Type B pancreatic cell (in vitro differentiated cells): ENCODE data around the gene CUX1. TPM values are rescaled to one million over a fixed set of nuclear protein-coding genes. Genes with fewer than 3 reads are reported as not detected.

ENCODE experiments used
- DNase-seq: peaks from one replicate; pipeline ENCODE4 v3.0.0; 2021; ENCODE audit warnings: mixed read lengths; ENCODE audit not compliant: unreplicated experiment; ENCODE audit errors: extremely low spot score
- H3K27ac Mint-ChIP-seq: 2 replicates; pipeline ENCODE4 v1.8.0; 2021; ENCODE audit warnings: mild to moderate bottlenecking, mixed read lengths
- H3K27me3 Mint-ChIP-seq: 2 replicates; pipeline ENCODE4 v1.8.0; 2021; ENCODE audit warnings: mixed read lengths
- H3K36me3 Mint-ChIP-seq: 2 replicates; pipeline ENCODE4 v1.8.0; 2021; ENCODE audit warnings: mixed read lengths
- H3K4me1 Mint-ChIP-seq: one replicate; pipeline ENCODE4 v1.8.0; 2021; ENCODE audit warnings: mixed read lengths; ENCODE audit not compliant: unreplicated experiment
- H3K4me3 Mint-ChIP-seq: 2 replicates; pipeline ENCODE4 v1.8.0; 2021; ENCODE audit warnings: mild to moderate bottlenecking, mixed read lengths
- H3K9me3 Mint-ChIP-seq: 2 replicates; pipeline ENCODE4 v1.8.0; 2021; ENCODE audit warnings: mixed read lengths
- CTCF ChIP-seq: fragments of 200-600 bp; sonication (generic); conservative IDR thresholded peaks from 2 replicates; pipeline ENCODE4 v1.5.0; 2021; ENCODE audit warnings: antibody characterized with exemption, mild to moderate bottlenecking
- total RNA-seq: library from RNA; stranded (reverse); gene quantifications from 2 replicates; pipeline ENCODE4 v1.2.1, GENCODE V29; 2021; ENCODE audit warnings: low replicate concordance

CUX1 gene
- total RNA-seq, 1 donor from 2014 or later, result 76.4 TPM

GRCh38 chr7:102111061-102112041, 293.9 kb downstream of the CUX1 start:
- H3K4me3 Mint-ChIP-seq, result no peak overlapping the region
- peaks cover 20% of the 10 kb centered on the region for H3K36me3 Mint-ChIP-seq
- TF ChIP-seq CTCF, result no peak
- no peaks in the 10 kb centered on the region for H3K27me3 Mint-ChIP-seq
- no peak overlapping the region for H3K27ac Mint-ChIP-seq
- H3K9me3 Mint-ChIP-seq, result no peaks in the 10 kb centered on the region
- DNase-seq, result no peak
- H3K4me1 Mint-ChIP-seq, result no peaks in the 10 kb centered on the region

GRCh38 chr7:102115181-102115580, 297.8 kb downstream of the CUX1 start:
- DNase-seq, result no peak
- Mint-ChIP-seq H3K27me3 (no peaks in the 10 kb centered on the region), H3K27ac (no peak overlapping the region), H3K9me3 (no peaks in the 10 kb centered on the region), H3K4me3 (no peak overlapping the region), H3K36me3 (peaks cover 19% of the 10 kb centered on the region), H3K4me1 (peaks cover 15% of the 10 kb centered on the region)
- TF ChIP-seq CTCF, result no peak

GRCh38 chr7:102115931-102116330, 298.5 kb downstream of the CUX1 start:
- no peak for TF ChIP-seq CTCF
- no peaks in the 10 kb centered on the region for H3K9me3 Mint-ChIP-seq
- no peak for DNase-seq
- no peak overlapping the region for H3K27ac Mint-ChIP-seq
- peaks cover 20% of the 10 kb centered on the region for H3K4me1 Mint-ChIP-seq
- H3K4me3 Mint-ChIP-seq, result no peak overlapping the region
- H3K36me3 Mint-ChIP-seq, result peaks cover 19% of the 10 kb centered on the region
- no peaks in the 10 kb centered on the region for H3K27me3 Mint-ChIP-seq

GRCh38 chr7:102117743-102118142, 300.3 kb downstream of the CUX1 start:
- Mint-ChIP-seq H3K4me3 (no peak overlapping the region), H3K9me3 (no peaks in the 10 kb centered on the region), H3K4me1 (peaks cover 33% of the 10 kb centered on the region), H3K36me3 (peaks cover 19% of the 10 kb centered on the region), H3K27ac (no peak overlapping the region), H3K27me3 (no peaks in the 10 kb centered on the region)
- no peak for TF ChIP-seq CTCF
- DNase-seq, result no peak

- Mint-ChIP-seq H3K4me3 (no peak overlapping the region), H3K4me1 (peaks cover 33% of the 10 kb centered on the region), H3K9me3 (no peaks in the 10 kb centered on the region), H3K27ac (no peak overlapping the region), H3K27me3 (no peaks in the 10 kb centered on the region), H3K36me3 (peaks cover 22% of the 10 kb centered on the region)
- no peak for DNase-seq
- TF ChIP-seq CTCF, result no peak
These were observed 301.8 kb downstream of the CUX1 start for GRCh38 chr7:102119213-102119651.
